Activated B cell treated with CpG ODN at 0.5 μM for 24 hours (primary cell): ENCODE results near the gene SPECC1L. TPM values are rescaled to one million over a fixed set of nuclear protein-coding genes. Genes with fewer than 3 reads are reported as not detected.
A peak's percentile ranks its signal among the peaks of the same experiment; 100 is the strongest.

Experiments used
- ATAC-seq: fragments of 200-7000 bp; cut with Tn5 transposase; one replicate; pipeline ENCODE4 v1.10.0; 2021; ENCODE audit warnings: low read depth, mild to moderate bottlenecking, moderate library complexity
- CTCF ChIA-PET: fragments of 350-600 bp; sonication (Branson Sonifier 250); formaldehyde crosslinking; loops from one replicate; lab custom pipeline; 2021; ENCODE audit warnings: antibody characterized with exemption; lab: Charles Lee
- POLR2A ChIA-PET: fragments of 350-600 bp; sonication (Branson Sonifier 250); formaldehyde crosslinking; loops from one replicate; lab custom pipeline; 2021; ENCODE audit warnings: antibody characterized with exemption; lab: Charles Lee
- DNase-seq: peaks from one replicate; pipeline ENCODE4 v3.0.0; 2022
- H3K27ac Mint-ChIP-seq: one replicate; pipeline ENCODE4 v1.8.0; 2020; ENCODE audit warnings: mixed read lengths
- H3K27me3 Mint-ChIP-seq: one replicate; pipeline ENCODE4 v1.8.0; 2021; ENCODE audit warnings: mixed read lengths
- H3K36me3 Mint-ChIP-seq: one replicate; pipeline ENCODE4 v1.8.0; 2021; ENCODE audit warnings: low read depth, mixed read lengths
- H3K4me1 Mint-ChIP-seq: one replicate; pipeline ENCODE4 v1.8.0; 2021; ENCODE audit warnings: mixed read lengths
- H3K4me3 Mint-ChIP-seq: one replicate; pipeline ENCODE4 v1.8.0; 2020; ENCODE audit warnings: mild to moderate bottlenecking, mixed read lengths
- H3K9me3 Mint-ChIP-seq: one replicate; pipeline ENCODE4 v1.8.0; 2020; ENCODE audit warnings: mixed read lengths
- intact Hi-C: fragments of 100-400 bp; cut with micrococcal nuclease; formaldehyde crosslinking; loops from one replicate; pipeline ENCODE4 v1.15.1; 2024
- total RNA-seq: library from RNA; stranded (reverse); gene quantifications from 2 replicates; pipeline ENCODE4 v1.2.3, GENCODE V29; 2022
- TF ChIP-seq, protein P1 (sequence below): fragments of 200-600 bp; IDR thresholded peaks from one replicate; pipeline ENCODE4 v1.8.0; 2022; ENCODE audit warnings: antibody characterized with exemption, mild to moderate bottlenecking

Gene SPECC1L
- total RNA-seq, 1 donor from 2014 or later: 59.0 TPM

DNA sequence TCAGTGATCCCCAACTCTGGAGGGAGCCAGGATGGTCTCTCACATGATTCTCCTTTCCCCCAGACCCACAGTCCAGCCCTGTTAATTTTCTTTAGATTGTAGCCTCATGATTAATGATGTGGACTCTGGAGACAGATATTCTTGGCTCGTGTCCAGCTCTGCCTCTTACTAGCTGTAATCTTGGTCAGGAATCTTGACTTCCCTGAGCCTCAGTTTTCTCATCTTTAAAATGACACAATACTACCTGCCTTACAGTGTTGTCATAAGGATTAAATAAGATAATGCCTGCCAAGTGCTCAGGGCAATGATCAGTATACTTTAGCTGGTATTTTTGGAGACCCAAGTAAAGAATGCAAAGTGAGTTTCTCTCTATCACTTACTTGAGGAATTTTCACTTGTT lies 60.0 kb downstream of the SPECC1L start:
- DNase-seq: no peak
- TF ChIP-seq, protein P1, sequence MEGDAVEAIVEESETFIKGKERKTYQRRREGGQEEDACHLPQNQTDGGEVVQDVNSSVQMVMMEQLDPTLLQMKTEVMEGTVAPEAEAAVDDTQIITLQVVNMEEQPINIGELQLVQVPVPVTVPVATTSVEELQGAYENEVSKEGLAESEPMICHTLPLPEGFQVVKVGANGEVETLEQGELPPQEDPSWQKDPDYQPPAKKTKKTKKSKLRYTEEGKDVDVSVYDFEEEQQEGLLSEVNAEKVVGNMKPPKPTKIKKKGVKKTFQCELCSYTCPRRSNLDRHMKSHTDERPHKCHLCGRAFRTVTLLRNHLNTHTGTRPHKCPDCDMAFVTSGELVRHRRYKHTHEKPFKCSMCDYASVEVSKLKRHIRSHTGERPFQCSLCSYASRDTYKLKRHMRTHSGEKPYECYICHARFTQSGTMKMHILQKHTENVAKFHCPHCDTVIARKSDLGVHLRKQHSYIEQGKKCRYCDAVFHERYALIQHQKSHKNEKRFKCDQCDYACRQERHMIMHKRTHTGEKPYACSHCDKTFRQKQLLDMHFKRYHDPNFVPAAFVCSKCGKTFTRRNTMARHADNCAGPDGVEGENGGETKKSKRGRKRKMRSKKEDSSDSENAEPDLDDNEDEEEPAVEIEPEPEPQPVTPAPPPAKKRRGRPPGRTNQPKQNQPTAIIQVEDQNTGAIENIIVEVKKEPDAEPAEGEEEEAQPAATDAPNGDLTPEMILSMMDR: no peak
- POLR2A ChIA-PET: no interaction called here
- H3K4me1 Mint-ChIP-seq: peaks cover 26% of the 10 kb centered on the region
- no peak overlapping the region for H3K27ac Mint-ChIP-seq
- CTCF ChIA-PET: interaction anchor here (1.2 kb wide), 1 partner anchor 191 kb away, joined by 3 read pairs; no protein-coding TSS in a partner anchor
- H3K9me3 Mint-ChIP-seq: no peaks in the 10 kb centered on the region
- no peak for ATAC-seq
- intact Hi-C loops: no loop called here
- H3K4me3 Mint-ChIP-seq: no peak overlapping the region
- H3K36me3 Mint-ChIP-seq: peaks cover 69% of the 10 kb centered on the region
- H3K27me3 Mint-ChIP-seq: no peaks in the 10 kb centered on the region

DNA sequence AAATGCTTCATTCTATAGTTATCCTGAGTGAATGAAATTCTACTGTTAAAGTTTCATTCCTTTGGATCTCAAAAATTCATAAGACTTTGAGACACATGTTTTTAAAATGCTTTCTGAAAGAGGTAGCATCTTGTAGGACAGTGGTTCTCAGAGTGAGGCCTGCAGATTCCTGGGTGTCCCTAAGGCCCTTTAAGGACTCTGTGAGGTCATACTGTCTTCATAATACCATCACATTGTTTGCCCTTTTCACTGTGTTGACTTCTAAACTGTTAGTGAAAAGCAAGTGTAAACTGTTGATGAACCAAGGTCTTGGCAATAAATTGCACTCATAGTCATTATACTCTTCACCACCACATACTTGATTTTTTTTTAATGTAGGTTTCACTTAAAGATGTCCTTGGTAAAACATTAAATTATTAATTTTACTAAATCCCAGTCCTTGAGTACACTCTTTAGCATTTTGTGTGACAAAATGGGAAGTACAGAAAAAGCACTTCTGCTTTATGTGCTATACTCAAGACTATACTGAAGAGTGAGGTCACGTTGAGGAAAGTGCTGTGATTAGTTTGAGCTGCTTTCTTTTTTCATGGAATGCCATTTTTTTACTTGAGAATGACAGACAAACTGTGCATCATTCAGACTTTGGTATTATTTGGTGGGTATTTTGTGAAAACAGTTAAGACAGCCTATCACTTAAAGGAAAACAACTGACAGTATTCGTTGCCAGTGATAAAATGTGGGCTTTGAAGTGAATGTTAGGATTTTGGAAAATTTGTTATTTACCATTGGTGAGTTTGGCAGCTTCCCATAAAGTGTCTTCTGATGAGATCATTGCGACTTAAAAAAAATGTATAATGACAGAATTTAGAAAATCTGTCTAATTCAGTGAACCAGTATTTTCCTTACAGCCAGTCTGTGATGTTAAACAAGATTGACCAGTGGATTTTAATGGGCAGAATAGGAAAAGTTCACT lies 61.1 kb downstream of the SPECC1L start:
- intact Hi-C loops: no loop called here

DNA sequence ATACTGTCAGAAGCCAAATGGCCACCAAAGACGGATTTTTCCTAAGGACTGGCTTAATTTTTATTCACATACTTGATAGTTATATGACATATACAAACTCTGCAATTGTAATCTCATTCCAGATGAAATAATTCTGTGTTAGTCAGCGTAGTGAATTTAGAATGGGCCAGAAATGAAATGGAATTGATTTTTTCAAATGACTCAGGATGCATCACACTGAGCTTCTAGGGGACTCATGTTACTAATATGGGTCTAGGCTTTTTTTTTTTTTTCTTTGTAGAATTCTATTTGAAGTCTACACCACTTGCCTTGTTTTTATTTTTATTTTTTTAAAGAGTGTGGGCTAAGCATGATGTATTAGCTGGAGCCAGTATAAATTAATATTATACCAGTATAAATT lies 62.7 kb downstream of the SPECC1L start:
- H3K4me3 Mint-ChIP-seq: no peak overlapping the region
- TF ChIP-seq, protein P1: no peak
- H3K9me3 Mint-ChIP-seq: no peaks in the 10 kb centered on the region
- intact Hi-C loops: no loop called here
- ChIA-PET CTCF (no interaction called here), POLR2A (no interaction called here)
- DNase-seq: no peak
- no peaks in the 10 kb centered on the region for H3K27me3 Mint-ChIP-seq
- H3K27ac Mint-ChIP-seq: no peak overlapping the region
- H3K4me1 Mint-ChIP-seq: peaks cover 23% of the 10 kb centered on the region
- H3K36me3 Mint-ChIP-seq: peaks cover 69% of the 10 kb centered on the region
- no peak for ATAC-seq

More for the DNA sequence above, 61.1 kb downstream of the SPECC1L start:
- peaks cover 65% of the 10 kb centered on the region for H3K36me3 Mint-ChIP-seq
- TF ChIP-seq, protein P1: no peak
- DNase-seq (no peak), ATAC-seq (no peak)
- H3K9me3 Mint-ChIP-seq: no peaks in the 10 kb centered on the region
- CTCF ChIA-PET: interaction anchor here (1.2 kb wide), 1 partner anchor 190 kb away, joined by 3 read pairs; no protein-coding TSS in a partner anchor
- POLR2A ChIA-PET: no interaction called here
- H3K4me1 Mint-ChIP-seq: peaks cover 23% of the 10 kb centered on the region
- no peaks in the 10 kb centered on the region for H3K27me3 Mint-ChIP-seq
- H3K4me3 Mint-ChIP-seq: no peak overlapping the region
- H3K27ac Mint-ChIP-seq: peak overlapping the region; percentile 24

DNA sequence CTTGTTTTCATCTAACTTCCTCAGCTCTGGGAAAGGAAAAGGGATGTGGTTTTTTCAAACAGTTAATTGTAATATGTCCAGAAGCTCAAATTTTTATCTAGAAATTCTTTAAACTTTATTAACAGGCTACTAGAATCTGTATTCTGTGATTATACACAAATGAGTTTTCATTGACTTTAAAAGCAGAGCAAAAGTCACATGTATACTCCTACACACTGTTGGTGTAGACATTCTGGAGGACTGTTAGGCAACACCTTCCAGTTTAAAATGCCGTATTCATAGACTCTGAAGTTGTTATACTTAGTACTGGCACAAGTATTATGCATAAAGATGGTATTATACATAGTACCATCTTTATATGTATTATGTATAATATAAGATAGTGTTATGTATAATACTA lies 64.9 kb downstream of the SPECC1L start:
- Mint-ChIP-seq H3K27ac (no peak overlapping the region), H3K9me3 (no peaks in the 10 kb centered on the region), H3K4me1 (peaks cover 11% of the 10 kb centered on the region), H3K4me3 (no peak overlapping the region), H3K27me3 (no peaks in the 10 kb centered on the region), H3K36me3 (peaks cover 67% of the 10 kb centered on the region)
- ChIA-PET POLR2A (no interaction called here), CTCF (no interaction called here)
- intact Hi-C loops: no loop called here
- TF ChIP-seq, protein P1: no peak
- ATAC-seq (no peak), DNase-seq (no peak)

DNA sequence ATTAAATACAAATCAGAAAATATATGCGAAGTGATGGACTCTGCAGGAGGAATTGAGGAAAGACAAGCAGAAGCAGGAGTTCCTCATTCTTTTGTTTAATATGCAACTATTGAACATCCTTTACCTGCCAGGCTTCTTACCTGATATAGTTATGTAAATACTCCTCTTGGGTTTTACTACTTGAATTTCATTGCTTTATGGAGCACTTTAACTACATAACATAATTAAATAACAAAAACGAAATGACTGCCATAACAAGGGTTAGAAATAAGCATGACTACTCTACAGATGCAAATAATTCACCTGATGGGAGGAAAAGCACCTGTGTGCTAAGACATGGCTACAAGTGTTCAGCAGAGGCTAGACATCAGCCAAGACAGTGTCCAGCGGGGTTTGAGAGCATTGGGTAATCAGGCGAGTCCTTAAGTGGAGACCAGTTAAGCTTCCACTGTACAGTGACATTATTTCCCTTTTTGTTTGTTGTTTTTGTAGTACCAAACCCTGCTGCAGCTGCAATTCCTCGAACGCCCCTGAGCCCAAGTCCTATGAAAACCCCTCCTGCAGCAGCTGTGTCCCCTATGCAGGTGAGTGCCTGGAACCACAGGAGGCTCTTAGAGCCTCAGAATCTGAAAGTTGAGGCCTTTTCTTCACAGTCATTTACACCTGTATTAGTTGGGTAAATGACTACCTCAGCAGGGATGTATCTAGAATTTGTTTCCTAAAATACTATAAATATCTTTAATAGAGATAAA lies 67.4 kb downstream of the SPECC1L start:
- no peak overlapping the region for H3K27ac Mint-ChIP-seq
- POLR2A ChIA-PET: no interaction called here
- TF ChIP-seq, protein P1: no peak
- no peaks in the 10 kb centered on the region for H3K27me3 Mint-ChIP-seq
- no peaks in the 10 kb centered on the region for H3K9me3 Mint-ChIP-seq
- ATAC-seq (no peak), DNase-seq (no peak)
- no peaks in the 10 kb centered on the region for H3K4me1 Mint-ChIP-seq
- peaks cover 73% of the 10 kb centered on the region for H3K36me3 Mint-ChIP-seq
- intact Hi-C loops: no loop called here
- no peak overlapping the region for H3K4me3 Mint-ChIP-seq
- CTCF ChIA-PET: no interaction called here
